GM12878 (cell line): ENCODE measurements around the gene ANKRD53.

Experiments
- ATF3 ChIP-seq: IDR thresholded peaks from 2 replicates; pipeline ENCODE4 v1.6.1; 2011; ENCODE audit warnings: low read depth, mild to moderate bottlenecking, low read length, moderate library complexity, borderline replicate concordance; ENCODE audit errors: extremely low read depth
- CTCF ChIP-seq, 3 experiments: IDR thresholded peaks in 2 of 3; conservative IDR thresholded peaks in 1 of 3; 2 replicates each; pipeline ENCODE4 v1.5.1; 2011; ENCODE audit warnings: low read depth in 3 of 3, low read length in 3 of 3, mild to moderate bottlenecking in 3 of 3, control low read depth in 2 of 3, moderate library complexity in 2 of 3, inconsistent platforms in 1 of 3, mixed read lengths in 1 of 3; ENCODE audit not compliant: control insufficient read depth in 2 of 3, insufficient read depth in 1 of 3; ENCODE audit errors: extremely low read depth in 1 of 3
- EGR1 ChIP-seq, 2 experiments: IDR thresholded peaks; 1 replicate in 1 of 2; 2 replicates in 1 of 2; pipeline ENCODE4 v1.6.1; 2011 to 2012; ENCODE audit warnings: low read depth in 2 of 2, low read length in 2 of 2, borderline replicate concordance in 1 of 2, mild to moderate bottlenecking in 1 of 2, moderate library complexity in 1 of 2
- EZH2 ChIP-seq: IDR thresholded peaks from 2 replicates; pipeline ENCODE4 v1.6.1; 2012; ENCODE audit warnings: low read depth, mild to moderate bottlenecking, control low read depth, inconsistent platforms, low read length, borderline replicate concordance; ENCODE audit not compliant: control insufficient read depth
- MYC ChIP-seq: IDR thresholded peaks from 2 replicates; pipeline ENCODE4 v1.6.1; 2011; ENCODE audit warnings: mild to moderate bottlenecking, low read length, moderate library complexity, inconsistent platforms; ENCODE audit not compliant: insufficient read depth, insufficient replicate concordance, insufficient read length, severe bottlenecking
- POLR2A ChIP-seq: IDR thresholded peaks from 2 replicates; pipeline ENCODE4 v1.6.1; 2011; ENCODE audit warnings: low read depth, mild to moderate bottlenecking, low read length
- USF2 ChIP-seq: IDR thresholded peaks from 2 replicates; pipeline ENCODE4 v1.6.1; 2011; ENCODE audit warnings: low read depth, low read length, improper control_type of control experiment, borderline replicate concordance

DNA sequence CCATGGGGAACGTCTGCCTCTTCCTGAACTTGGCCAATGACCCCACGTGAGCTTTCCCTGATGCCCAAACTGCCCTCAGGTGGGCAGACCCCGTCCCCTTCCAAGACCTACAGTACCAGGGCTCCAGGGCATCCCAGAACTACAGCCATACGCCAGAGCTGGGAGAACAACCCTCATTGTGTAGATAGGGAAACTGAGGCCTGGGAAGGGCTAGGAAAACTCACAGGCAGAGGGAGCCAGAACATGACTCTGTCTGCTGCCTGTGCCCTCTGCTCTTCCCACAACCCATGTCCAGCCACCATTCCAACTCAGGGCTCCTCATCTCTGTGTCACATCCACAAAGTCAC lies 16.8 kb upstream of the ANKRD53 start:
- TF ChIP-seq POLR2A: no peak
- no peak for TF ChIP-seq USF2
- no peak for TF ChIP-seq EGR1 (IDR thresholded peaks at IDR 0.05; ENCODE audit: borderline replicate concordance in 1 of 2, low read depth in 2 of 2, low read length in 2 of 2)
- TF ChIP-seq EZH2: no peak
- TF ChIP-seq ATF3: no peak
- TF ChIP-seq CTCF (IDR thresholded peaks at IDR 0.05 in 2 of 3, conservative IDR thresholded peaks at IDR 0.05 in 1 of 3; ENCODE audit: control insufficient read depth in 2 of 3, extremely low read depth in 1 of 3, insufficient read depth in 1 of 3, low read depth in 3 of 3, low read length in 3 of 3): no peak
- TF ChIP-seq MYC: no peak
